ENCODE results near the gene ADAM10. TPM values are rescaled to one million over a fixed set of nuclear protein-coding genes. Genes with fewer than 3 reads are reported as not detected.

Gene ADAM10
- total RNA-seq, 1 experiment from 2014 or later, result 133 TPM

GRCh38 chr15:58541410-58542087 is 208.0 kb downstream of the ADAM10 start (continued):
- TF ChIP-seq ATF6 (CRISPR knock-in tag; IDR thresholded peaks at IDR 0.05) (no peak), MXD4 (CRISPR knock-in tag; IDR thresholded peaks at IDR 0.05; ENCODE audit: borderline replicate concordance) (no peak), IRF1 (CRISPR knock-in tag; IDR thresholded peaks at IDR 0.05) (no peak), USF2 (CRISPR knock-in tag; IDR thresholded peaks at IDR 0.05) (no peak), OVOL2 (CRISPR knock-in tag; IDR thresholded peaks at IDR 0.05; ENCODE audit: borderline replicate concordance) (no peak), ZNF317 (CRISPR knock-in tag; IDR thresholded peaks at IDR 0.05; ENCODE audit: borderline replicate concordance, low read depth) (no peak), FOXP1 (CRISPR knock-in tag; IDR thresholded peaks at IDR 0.05; ENCODE audit: borderline replicate concordance) (no peak)

- DNase-seq (ENCODE audit: low spot score) (no peak), ATAC-seq (no peak)
- Mint-ChIP-seq H3K27ac (no peak overlapping the region), H3K4me3 (no peak overlapping the region), H3K4me1 (no peaks in the 10 kb centered on the region), H3K36me3 (no peaks in the 10 kb centered on the region), H3K27me3 (ENCODE audit: low read depth) (no peaks in the 10 kb centered on the region; the same call in 1 of the 2 replicates), H3K9me3 (no peaks in the 10 kb centered on the region)
- POLR2A ChIA-PET, result no interaction called here
- CTCF ChIA-PET, result interaction anchor here (1.6 kb wide), 1 partner anchor 22 kb away, joined by 3 read pairs; no protein-coding TSS in a partner anchor
- no peak for TF ChIP-seq JAZF1 (CRISPR knock-in tag; IDR thresholded peaks at IDR 0.05)
Observed at GRCh38 chr15:58539548-58539947, 210.0 kb downstream of the ADAM10 start.

- ATAC-seq (no peak), DNase-seq (ENCODE audit: low spot score) (no peak)
- H3K9me3 Mint-ChIP-seq, result no peaks in the 10 kb centered on the region
- H3K4me1 Mint-ChIP-seq, result no peaks in the 10 kb centered on the region
- no peak overlapping the region for H3K27ac Mint-ChIP-seq
- TF ChIP-seq ETV6 (CRISPR knock-in tag; IDR thresholded peaks at IDR 0.05), result no peak
- TF ChIP-seq USF2 (CRISPR knock-in tag; IDR thresholded peaks at IDR 0.05), result no peak
- no peak for TF ChIP-seq IRF1 (CRISPR knock-in tag; IDR thresholded peaks at IDR 0.05)
- TF ChIP-seq HMGXB4 (CRISPR knock-in tag; IDR thresholded peaks at IDR 0.05), result no peak
- H3K36me3 Mint-ChIP-seq, result no peaks in the 10 kb centered on the region
- no peaks in the 10 kb centered on the region; the same call in 1 of the 2 replicates for H3K27me3 Mint-ChIP-seq (ENCODE audit: low read depth)
- ChIA-PET POLR2A (no interaction called here), CTCF (no interaction called here)
- H3K4me3 Mint-ChIP-seq, result no peak overlapping the region
Observed at GRCh38 chr15:58538901-58539300, 210.6 kb downstream of the ADAM10 start.

Other genes starting within 250 kb of the ADAM10 start
- 27.0 to 29.9 TPM (median 29.6 TPM) in 3 replicates for gene MINDY2, start 21.6 kb upstream of the ADAM10 start, total RNA-seq (2021)
- 106 to 126 TPM (median 107 TPM) in 3 replicates for gene SLTM, start 184.0 kb upstream of the ADAM10 start, total RNA-seq (2021)
- gene RNF111, start 238.0 kb upstream of the ADAM10 start, total RNA-seq (2021), result 22.4 to 22.6 TPM (median 22.6 TPM) in 3 replicates